Keratinocyte (primary cell): ENCODE measurements around the gene GIMAP8. TPM values are rescaled to one million over a fixed set of nuclear protein-coding genes. Genes with fewer than 3 reads are reported as not detected.

Experiments
- DNase-seq: peaks from one replicate; pipeline ENCODE4 v3.0.0-alpha.2; 2011; ENCODE audit warnings: low read depth, missing footprints, low spot score
- FAIRE-seq: peaks from 2 replicates; lab custom pipeline; 2011; peaks lifted over from hg19 to GRCh38; lab: Jason Lieb, UNC
- H2AFZ ChIP-seq: 2 replicates; pipeline ENCODE4 v1.6.0; 2012; ENCODE audit warnings: low read length, control low read depth, inconsistent platforms; ENCODE audit not compliant: control insufficient read depth
- H3K27ac ChIP-seq: 2 replicates; pipeline ENCODE4 v1.5.1; 2011; ENCODE audit warnings: low read length; ENCODE audit not compliant: control insufficient read depth, insufficient read depth
- H3K27me3 ChIP-seq: 3 replicates; pipeline ENCODE4 v1.6.0; 2011; ENCODE audit warnings: low read length; ENCODE audit not compliant: control insufficient read depth, insufficient read depth; ENCODE audit errors: extremely low read depth
- H3K36me3 ChIP-seq, 2 experiments: 2 replicates in 1 of 2; 3 replicates in 1 of 2; pipeline ENCODE4 v1.5.1; 2011; ENCODE audit warnings: low read length in 2 of 2, mild to moderate bottlenecking in 1 of 2; ENCODE audit not compliant: control insufficient read depth in 2 of 2, insufficient read depth in 2 of 2; ENCODE audit errors: extremely low read depth in 1 of 2
- H3K4me1 ChIP-seq: 3 replicates; pipeline ENCODE4 v1.5.1; 2011; ENCODE audit warnings: low read length; ENCODE audit not compliant: control insufficient read depth, insufficient read depth; ENCODE audit errors: extremely low read depth
- H3K4me2 ChIP-seq: 3 replicates; pipeline ENCODE4 v1.6.0; 2011; ENCODE audit warnings: low read depth, low read length; ENCODE audit not compliant: control insufficient read depth, insufficient read depth; ENCODE audit errors: extremely low read depth
- H3K4me3 ChIP-seq, 3 experiments: fragments of 200-600 bp in 1 of 3; sonication (generic) in 1 of 3; 2 replicates in 2 of 3; 3 replicates in 1 of 3; pipeline ENCODE4 v1.5.1; 2011 to 2016; ENCODE audit warnings: low read length in 3 of 3, mild to moderate bottlenecking in 3 of 3, control low read depth in 2 of 3, inconsistent platforms in 1 of 3, low read depth in 1 of 3, mixed read lengths in 1 of 3, mixed run types in 1 of 3, moderate library complexity in 1 of 3; ENCODE audit not compliant: control insufficient read depth in 2 of 3, insufficient read depth in 2 of 3; ENCODE audit errors: extremely low read depth in 1 of 3
- H3K79me2 ChIP-seq: 2 replicates; pipeline ENCODE4 v1.6.0; 2012; ENCODE audit warnings: low read length; ENCODE audit not compliant: control insufficient read depth, insufficient read depth
- H3K9ac ChIP-seq: 3 replicates; pipeline ENCODE4 v1.6.0; 2011; ENCODE audit warnings: low read length; ENCODE audit not compliant: control insufficient read depth, insufficient read depth; ENCODE audit errors: extremely low read depth
- H3K9me1 ChIP-seq: 3 replicates; pipeline ENCODE4 v1.6.0; 2011; ENCODE audit warnings: low read length; ENCODE audit not compliant: control insufficient read depth, insufficient read depth; ENCODE audit errors: extremely low read depth
- H3K9me3 ChIP-seq: 2 replicates; pipeline ENCODE4 v1.5.1; 2012; ENCODE audit warnings: low read depth, low read length; ENCODE audit not compliant: control insufficient read depth
- H4K20me1 ChIP-seq: 3 replicates; pipeline ENCODE4 v1.6.0; 2011; ENCODE audit warnings: low read length; ENCODE audit not compliant: control insufficient read depth, insufficient read depth; ENCODE audit errors: extremely low read depth
- CTCF ChIP-seq, 3 experiments: IDR thresholded peaks in 1 of 3; conservative IDR thresholded peaks in 1 of 3; optimal IDR thresholded peaks in 1 of 3; 2 replicates in 2 of 3; 3 replicates in 1 of 3; pipeline versions ENCODE3 to v1.5.1; 2011; ENCODE audit warnings: low read length in 3 of 3, mild to moderate bottlenecking in 3 of 3, moderate library complexity in 2 of 3, control low read depth in 1 of 3, inconsistent platforms in 1 of 3; ENCODE audit not compliant: insufficient read depth in 2 of 3; ENCODE audit errors: extremely low read depth in 1 of 3
- EZH2 ChIP-seq: IDR thresholded peaks from one replicate; pipeline ENCODE4 v1.6.1; 2012; ENCODE audit warnings: inconsistent platforms, mild to moderate bottlenecking, low read length, moderate library complexity
- dilution Hi-C: fragments of 300-500 bp; cut with MboI; formaldehyde crosslinking; loops from one replicate; pipeline ENCODE4 v1.7.0; 2020; ENCODE audit warnings: low sequenced_read_pairs; ENCODE audit not compliant: extremely low pct_ligation_motif_present
- polyA plus RNA-seq, 5 experiments: library from polyadenylated mRNA; depleted of rRNA in 3 of 5; stranded (reverse) in 3 of 5; stranded (forward) in 1 of 5; unstranded in 1 of 5; fragments of >200 nt; gene quantifications; 1 replicate in 1 of 5; 2 replicates in 3 of 5; 3 replicates in 1 of 5; pipeline versions ENCODE4 v1.2.1 to v1.2.3, GENCODE V29; 2011 to 2012; ENCODE audit warnings: missing spikeins in 2 of 5, low read depth in 1 of 5, low replicate concordance in 1 of 5

GIMAP8 gene
- polyA plus RNA-seq, 1 donor (not counting 4 experiments of a cell fraction or from before 2014, with no cell fraction given), result 0.26 TPM

- H3K4me2 ChIP-seq, result no peak overlapping the region
- TF ChIP-seq CTCF (optimal IDR thresholded peaks at IDR 0.05 in 1 of 3, IDR thresholded peaks at IDR 0.05 in 1 of 3, conservative IDR thresholded peaks at IDR 0.05 in 1 of 3; ENCODE audit: extremely low read depth in 1 of 3, insufficient read depth in 2 of 3, low read length in 3 of 3) (no peak), EZH2 (no peak)
- no peak for FAIRE-seq
- no peak for DNase-seq
- H3K36me3 ChIP-seq, result no peaks in the 10 kb centered on the region
- H3K9me3 ChIP-seq, result no peaks in the 10 kb centered on the region
- H3K9ac ChIP-seq, result no peak overlapping the region
- dilution Hi-C loops, result no loop called here
- H4K20me1 ChIP-seq, result no peaks in the 10 kb centered on the region
- no peaks in the 10 kb centered on the region for H3K79me2 ChIP-seq
- no peaks in the 10 kb centered on the region for H3K27me3 ChIP-seq
- H2AFZ ChIP-seq, result no peak overlapping the region
- no peak overlapping the region for H3K4me3 ChIP-seq
- H3K4me1 ChIP-seq, result peaks cover 24% of the 10 kb centered on the region
- H3K9me1 ChIP-seq, result no peaks in the 10 kb centered on the region
- no peak overlapping the region for H3K27ac ChIP-seq
Observed at GRCh38 chr7:150401424-150401790, 49.0 kb upstream of the GIMAP8 start.

DNA sequence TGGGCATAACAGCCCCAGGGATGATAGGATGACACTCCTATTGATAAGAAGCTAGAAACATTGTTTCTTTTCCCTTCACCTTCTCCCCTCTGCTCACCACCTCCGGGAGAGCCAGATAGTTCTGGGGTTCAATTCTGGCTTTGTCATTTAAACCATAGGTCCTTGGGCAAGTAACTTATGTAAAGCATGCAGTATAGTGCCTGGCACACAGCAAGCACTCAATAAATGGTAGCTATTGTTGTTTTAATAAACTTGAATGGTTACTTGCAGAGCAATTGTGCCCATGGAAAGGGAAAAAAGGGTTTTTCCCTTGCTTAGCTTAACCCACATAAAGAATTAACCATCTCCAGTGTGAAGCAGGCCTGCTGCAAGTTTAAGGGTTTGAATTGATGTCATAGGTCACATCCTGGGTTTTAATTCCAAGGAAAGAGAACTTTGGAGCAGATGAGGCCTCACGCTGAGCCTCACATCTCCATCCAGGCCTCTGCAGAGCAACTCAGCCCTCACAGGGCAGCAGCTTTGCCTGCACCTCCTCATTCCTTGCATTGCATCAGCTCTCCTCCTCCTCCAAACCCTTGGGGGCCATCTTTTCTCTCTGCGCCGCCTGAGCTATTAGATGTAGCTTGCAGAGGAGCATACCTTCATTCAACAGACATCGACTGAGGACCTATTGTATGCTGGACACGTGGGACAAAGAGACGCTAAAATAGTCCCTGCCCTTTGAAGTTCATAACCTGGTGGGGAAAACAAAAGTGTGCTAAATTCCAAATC is 48.4 kb upstream of the GIMAP8 start:
- Histone ChIP-seq H3K27me3 (no peaks in the 10 kb centered on the region), H4K20me1 (no peaks in the 10 kb centered on the region), H3K79me2 (no peaks in the 10 kb centered on the region), H2AFZ (no peak overlapping the region), H3K9me3 (no peaks in the 10 kb centered on the region), H3K36me3 (no peaks in the 10 kb centered on the region), H3K4me2 (no peak overlapping the region), H3K9me1 (no peaks in the 10 kb centered on the region), H3K27ac (no peak overlapping the region), H3K9ac (no peak overlapping the region), H3K4me3 (no peak overlapping the region), H3K4me1 (peaks cover 24% of the 10 kb centered on the region)
- FAIRE-seq, result no peak
- no peak for TF ChIP-seq CTCF (optimal IDR thresholded peaks at IDR 0.05 in 1 of 3, IDR thresholded peaks at IDR 0.05 in 1 of 3, conservative IDR thresholded peaks at IDR 0.05 in 1 of 3; ENCODE audit: extremely low read depth in 1 of 3, insufficient read depth in 2 of 3, low read length in 3 of 3)
- no peak for TF ChIP-seq EZH2
- no peak for DNase-seq
- dilution Hi-C loops, result no loop called here
